AG20443 (cell line): ENCODE data around the gene AGAP1.
"Not testable (repeated sequence)": the region's sequence is repeated elsewhere in the genome, so short reads cannot be mapped to it uniquely, and the experiment has no call there.

ENCODE experiments used
- DNase-seq: peaks from one replicate; pipeline ENCODE4 v3.0.0; 2012; ENCODE audit warnings: low spot score, mixed read lengths

Gene AGAP1

GRCh38 chr2:235592430-235592829, 98.6 kb downstream of the AGAP1 start:
- no peak for DNase-seq

GRCh38 chr2:235592836-235593235, 99.0 kb downstream of the AGAP1 start:
- DNase-seq = no peak

- DNase-seq = peak; percentile 56
Measured at GRCh38 chr2:235594041-235594440, 100.2 kb downstream of the AGAP1 start.

GRCh38 chr2:235594964-235595363, 101.1 kb downstream of the AGAP1 start:
- DNase-seq = no peak

- DNase-seq = peak; percentile 78
Measured at GRCh38 chr2:235595422-235596010, 101.7 kb downstream of the AGAP1 start.

- no peak for DNase-seq
Measured at GRCh38 chr2:235596272-235596671, 102.4 kb downstream of the AGAP1 start.

- no peak for DNase-seq
Measured at GRCh38 chr2:235597081-235597615, 103.3 kb downstream of the AGAP1 start.

- DNase-seq = no peak
Measured at GRCh38 chr2:235598026-235598425, 104.2 kb downstream of the AGAP1 start.

GRCh38 chr2:235598532-235599531, 105.0 kb downstream of the AGAP1 start:
- DNase-seq = no peak

GRCh38 chr2:235599596-235600338, 105.9 kb downstream of the AGAP1 start:
- DNase-seq = no peak

GRCh38 chr2:235600406-235600805, 106.6 kb downstream of the AGAP1 start:
- DNase-seq = no peak

- no peak for DNase-seq
Measured at GRCh38 chr2:235600926-235601325, 107.1 kb downstream of the AGAP1 start.

GRCh38 chr2:235601960-235602704, 108.3 kb downstream of the AGAP1 start:
- no peak for DNase-seq

GRCh38 chr2:235602971-235603370, 109.1 kb downstream of the AGAP1 start:
- DNase-seq = not testable (repeated sequence)

GRCh38 chr2:235603659-235604058, 109.8 kb downstream of the AGAP1 start:
- DNase-seq = no peak

- peak; percentile 96 for DNase-seq
Measured at GRCh38 chr2:235605312-235606003, 111.6 kb downstream of the AGAP1 start.

- peak; percentile 69 for DNase-seq
Measured at GRCh38 chr2:235606004-235606715, 112.3 kb downstream of the AGAP1 start.

- DNase-seq = peak; percentile 25
Measured at GRCh38 chr2:235607546-235608199, 113.8 kb downstream of the AGAP1 start.

GRCh38 chr2:235608200-235608887, 114.5 kb downstream of the AGAP1 start:
- DNase-seq = no peak
